Activated T-cell treated with anti-CD3 and anti-CD28 coated beads, Interleukin-2, amount 50 U/mL, for 48 hours (primary cell): Measurements from ENCODE around the gene RAB2B.
"Not testable (repeated sequence)": the region's sequence is repeated elsewhere in the genome, so short reads cannot be mapped to it uniquely, and the experiment has no call there.

Experiments
- DNase-seq, 2 experiments: peaks; one replicate each; pipeline ENCODE4 v3.0.0-alpha.2; 2020

RAB2B gene

GRCh38 chr14:21486640-21487087 is 9.9 kb upstream of the RAB2B start:
- no peak for DNase-seq

GRCh38 chr14:21476523-21476924 is 235 bp downstream of the RAB2B start:
- DNase-seq, result peak; percentile 87

DNA sequence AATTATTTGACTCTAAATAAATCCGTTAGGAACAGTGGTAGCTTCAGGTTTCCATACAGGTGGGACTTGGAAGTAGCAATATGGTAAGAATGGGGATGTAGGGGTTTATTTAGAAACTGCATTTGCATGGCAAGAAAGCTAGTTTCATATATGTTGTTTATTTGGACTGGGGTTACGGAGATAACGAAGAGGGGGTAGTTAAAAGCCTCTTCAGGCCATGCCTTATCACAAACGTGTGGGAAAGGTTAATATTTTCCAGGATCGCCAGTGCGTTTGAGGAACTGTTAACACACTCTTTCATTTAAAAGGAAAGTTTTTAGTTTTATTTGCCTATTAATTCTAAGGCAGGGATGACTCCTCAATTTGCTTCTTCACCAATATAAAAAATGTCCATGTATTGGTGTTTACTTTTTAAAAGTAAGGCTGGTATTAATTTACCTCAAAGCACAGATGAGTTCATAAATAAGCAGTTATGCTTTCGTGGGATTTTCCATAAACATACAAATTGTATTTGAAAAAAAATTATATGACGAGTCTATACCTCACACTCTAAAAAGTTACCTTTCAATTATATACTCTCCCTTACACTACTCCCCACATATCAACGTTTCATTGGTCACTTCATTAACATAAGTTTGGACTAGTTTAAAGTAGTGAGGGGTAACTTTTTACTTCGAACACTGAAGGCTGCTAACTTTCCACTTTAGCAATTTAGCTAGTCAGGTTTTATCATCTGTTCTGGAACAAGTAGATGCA is 814 bp downstream of the RAB2B start:
- no peak for DNase-seq

DNA sequence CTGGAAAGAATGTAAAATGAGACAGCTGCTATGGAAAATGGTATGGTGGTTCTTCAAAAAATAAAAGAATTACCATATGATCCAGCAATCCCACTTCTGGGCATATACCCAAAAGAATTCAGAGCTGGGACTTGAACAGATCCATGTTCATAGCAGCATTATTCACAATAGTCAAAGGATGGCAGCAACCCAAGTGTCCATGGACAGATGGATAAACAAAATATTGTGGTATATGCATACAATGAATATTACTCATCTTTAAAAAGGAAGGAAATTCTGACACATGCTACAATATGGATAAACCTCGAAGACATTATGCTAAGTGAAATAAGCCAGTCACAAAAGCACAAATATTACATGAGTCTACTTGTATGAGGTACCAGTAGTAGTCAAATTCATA is 9.1 kb downstream of the RAB2B start:
- no peak for DNase-seq

- peak; percentile 99 for DNase-seq
Measured at GRCh38 chr14:21455912-21456667, 20.7 kb downstream of the RAB2B start, which contains the start of gene CHD8. Gene CHD8 (minus strand): TSS chr14:21456123. CDS start chr14:21431643, 24,480 bp downstream.

- DNase-seq, result no peak
Measured at GRCh38 chr14:21455592-21455911, 21.2 kb downstream of the RAB2B start.

DNA sequence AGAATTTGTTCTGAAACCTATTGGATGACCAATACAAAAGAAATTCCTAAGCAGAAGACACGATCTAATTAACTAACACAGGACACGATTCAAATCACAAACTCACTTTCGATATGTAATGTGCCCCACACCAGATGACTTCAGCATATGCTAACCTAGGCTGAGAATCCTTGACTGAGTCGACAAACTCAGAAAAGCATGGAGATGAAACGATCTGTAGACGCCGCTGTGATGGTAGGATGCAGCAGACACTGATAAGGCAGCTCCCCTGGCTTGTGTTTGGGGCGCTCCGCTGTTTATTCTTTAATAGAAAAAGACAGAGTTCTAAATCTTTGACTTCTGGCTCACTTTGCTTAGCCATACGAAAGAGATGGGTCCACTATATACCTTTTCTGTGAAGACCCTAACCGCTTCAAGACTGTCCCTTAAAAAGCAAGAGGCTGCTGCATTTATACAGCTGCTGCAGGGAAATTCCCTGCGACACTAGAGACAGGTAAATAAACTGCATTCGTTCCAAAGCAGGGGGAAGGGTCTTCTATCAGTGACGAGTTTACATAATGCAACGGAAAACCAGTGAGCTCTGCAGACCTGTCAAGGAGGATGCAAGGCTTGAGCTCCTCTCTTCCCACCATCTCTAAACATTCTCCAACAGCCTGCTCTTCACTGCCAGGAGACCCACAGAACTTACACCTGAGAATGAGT is 21.8 kb downstream of the RAB2B start:
- no peak for DNase-seq

DNA sequence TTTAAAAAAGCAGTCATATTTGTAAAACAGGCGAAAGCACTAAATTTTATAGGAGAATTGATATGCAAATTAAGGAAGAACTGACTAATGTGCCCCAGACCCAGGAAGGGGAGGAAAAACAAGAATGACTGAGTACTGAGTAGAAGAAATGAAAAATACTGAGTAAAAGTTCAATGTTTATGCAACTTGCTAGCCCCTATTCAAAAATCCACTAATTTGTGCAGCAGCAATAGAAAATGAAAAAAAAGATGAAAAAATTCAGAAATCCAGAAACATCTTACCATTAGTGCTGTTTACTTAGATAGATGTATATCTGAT is 26.9 kb downstream of the RAB2B start:
- no peak for DNase-seq

- not testable (repeated sequence) for DNase-seq
Measured at GRCh38 chr14:21442657-21443056, 34.1 kb downstream of the RAB2B start.

DNA sequence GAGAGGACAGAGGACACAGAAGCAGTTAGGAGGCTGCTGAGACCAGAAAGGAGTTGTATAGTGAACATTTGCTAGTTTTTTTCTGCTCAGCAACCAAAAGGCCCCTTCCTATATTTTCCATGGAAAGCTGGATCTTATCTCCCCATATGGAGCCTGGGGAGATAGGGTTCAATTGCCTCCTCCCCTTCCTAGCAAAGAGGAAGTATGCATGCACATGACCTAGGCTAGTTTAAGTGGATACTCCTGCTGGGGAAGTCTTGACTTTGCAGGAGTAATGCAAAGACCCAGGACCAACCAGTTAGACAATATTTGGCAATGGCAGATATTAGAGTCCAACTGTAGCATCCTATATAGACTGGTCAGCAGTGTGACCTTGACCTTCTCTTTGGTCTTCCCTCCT is 35.9 kb downstream of the RAB2B start:
- no peak for DNase-seq

GRCh38 chr14:21437063-21437901 is 39.5 kb downstream of the RAB2B start:
- peak; percentile 99 to 100 for DNase-seq

GRCh38 chr14:21436567-21437062 is 40.1 kb downstream of the RAB2B start:
- DNase-seq, result no peak

- no peak for DNase-seq
Measured at GRCh38 chr14:21431126-21431525, 45.6 kb downstream of the RAB2B start.

DNA sequence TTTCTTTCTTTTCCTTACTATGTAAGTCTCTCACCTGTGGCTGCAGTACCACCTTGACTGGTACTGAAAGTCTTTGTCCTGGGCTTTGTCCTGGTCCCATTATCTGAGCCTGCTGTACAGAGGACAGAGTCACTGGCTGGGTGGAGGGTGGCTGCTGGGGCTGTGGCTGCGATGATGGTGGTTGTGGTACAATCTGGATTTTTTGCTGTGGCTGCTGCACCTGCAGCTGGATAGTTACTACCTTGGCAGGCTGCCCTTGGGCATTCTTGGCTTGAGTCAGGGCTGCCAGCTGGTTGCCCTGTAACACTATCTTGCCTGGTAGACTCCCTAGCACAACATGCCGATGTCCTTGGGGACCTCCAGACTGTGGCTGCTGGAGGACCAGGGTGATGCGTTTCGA is 47.8 kb downstream of the RAB2B start:
- no peak for DNase-seq

DNA sequence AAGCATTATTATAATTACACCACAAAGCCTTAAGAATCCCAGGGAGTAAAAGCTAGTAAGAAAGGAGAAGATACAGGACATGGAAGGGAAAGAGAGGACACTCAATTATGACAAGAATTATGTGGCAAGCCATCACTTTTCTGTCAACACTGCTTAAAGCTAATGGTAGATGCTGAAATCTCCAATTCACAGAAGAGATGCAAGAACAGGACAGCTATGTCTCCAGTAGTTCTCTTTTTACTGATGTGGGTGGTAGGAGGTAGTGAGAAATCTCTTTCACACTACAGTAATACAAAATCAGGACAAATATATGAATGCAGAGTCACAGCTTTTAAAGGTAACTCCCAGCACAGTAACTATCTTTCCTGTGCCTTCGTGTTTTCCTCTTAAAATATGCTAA is 50.1 kb downstream of the RAB2B start:
- DNase-seq, result no peak

- DNase-seq, result no peak
Measured at GRCh38 chr14:21419528-21419927, 57.2 kb downstream of the RAB2B start.

DNA sequence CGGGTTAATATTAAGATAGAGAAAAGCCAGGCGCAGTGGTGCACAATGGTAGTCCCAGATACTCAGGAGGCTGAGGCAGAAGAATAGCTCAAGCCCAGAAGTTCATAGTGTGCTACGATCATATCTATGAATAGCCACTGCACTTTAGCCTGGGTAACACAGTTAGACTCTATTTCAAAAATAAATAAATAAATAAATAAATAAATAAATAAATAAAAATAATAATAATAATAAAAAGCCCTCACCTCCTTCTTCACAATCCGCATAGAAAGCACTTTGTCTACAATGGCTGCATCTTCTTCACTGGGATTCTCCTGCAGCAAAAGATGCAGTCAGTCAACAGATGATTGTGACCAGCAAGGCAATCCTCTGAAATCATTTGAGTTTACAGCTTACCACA is 61.4 kb downstream of the RAB2B start:
- no peak for DNase-seq

- DNase-seq, result no peak
Measured at GRCh38 chr14:21414137-21414631, 62.6 kb downstream of the RAB2B start.
